Stimulated activated CD4-positive, alpha-beta T cell treated with anti-CD3 and anti-CD28 coated beads, TNF-alpha, amount 100 ng/mL, for 48 hours (primary cell): ENCODE data around the gene DGKQ.

ENCODE experiments used
- DNase-seq, 3 donors: peaks; one replicate each; pipeline ENCODE4 v3.0.0-alpha.2; 2020; ENCODE audit warnings: low read depth in 3 of 3

The DGKQ gene

DNA sequence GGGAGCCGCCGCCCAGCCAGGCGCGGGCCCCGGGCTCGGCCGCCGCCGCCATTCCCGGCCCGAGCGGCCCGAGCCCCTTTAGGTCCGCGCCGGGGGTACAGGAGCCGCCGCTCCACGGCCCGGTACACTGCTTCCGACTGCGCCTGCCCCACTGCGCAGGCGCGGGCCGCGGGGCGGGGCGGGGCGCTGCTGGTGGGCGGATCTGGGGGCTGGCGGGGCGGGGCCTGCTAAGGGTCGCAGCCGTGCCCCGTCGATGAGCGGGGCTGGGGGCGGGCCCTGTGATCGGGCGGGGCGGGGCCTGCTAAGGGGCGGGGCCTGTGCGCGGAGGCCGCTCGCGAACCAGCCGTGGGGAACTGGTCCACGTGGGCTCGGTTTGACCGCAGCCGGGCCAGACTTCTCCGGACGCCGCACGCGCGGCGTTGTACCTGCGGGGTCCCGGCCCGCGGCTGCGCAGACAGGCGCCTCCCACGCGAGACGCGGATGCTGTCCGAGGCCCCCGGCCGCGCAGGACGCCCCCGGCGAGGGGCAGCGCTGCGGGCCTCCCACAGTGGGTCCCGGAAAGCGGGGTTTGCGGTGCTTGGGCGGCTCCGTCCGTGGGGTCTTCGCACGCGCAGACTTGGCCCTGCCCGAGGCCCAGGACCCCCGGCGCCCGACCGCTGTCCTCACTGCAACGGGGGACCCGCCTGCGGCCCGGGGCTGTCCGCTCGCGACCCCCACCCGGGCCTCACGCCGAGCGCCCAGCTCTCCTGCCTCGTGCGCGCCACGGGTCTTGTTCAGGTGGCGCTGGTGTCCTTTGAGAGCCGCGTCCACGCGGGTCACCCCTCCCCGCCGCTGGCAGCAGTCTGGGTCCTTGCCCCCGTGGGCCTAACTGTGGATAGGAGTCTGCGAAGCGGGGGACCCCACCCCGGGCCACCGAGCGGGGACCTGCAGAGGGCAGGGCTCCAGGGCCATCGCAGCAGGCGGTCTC, at the start of gene DGKQ:
DGKQ (minus strand) TSS at position 139 of the 967 bp plus-strand sequence; CDS start at position 52, 87 bp downstream.
- DNase-seq: peak; percentile 64 to 84 (median 79)

GRCh38 chr4:1022739-1023066, 49.3 kb upstream of the DGKQ start:
- no peak for DNase-seq

GRCh38 chr4:1022051-1022738, 48.8 kb upstream of the DGKQ start:
- no peak for DNase-seq

- DNase-seq: no peak
Observed at GRCh38 chr4:1021386-1022050, 48.1 kb upstream of the DGKQ start.

GRCh38 chr4:1019729-1020470, 46.5 kb upstream of the DGKQ start:
- no peak for DNase-seq

DNA sequence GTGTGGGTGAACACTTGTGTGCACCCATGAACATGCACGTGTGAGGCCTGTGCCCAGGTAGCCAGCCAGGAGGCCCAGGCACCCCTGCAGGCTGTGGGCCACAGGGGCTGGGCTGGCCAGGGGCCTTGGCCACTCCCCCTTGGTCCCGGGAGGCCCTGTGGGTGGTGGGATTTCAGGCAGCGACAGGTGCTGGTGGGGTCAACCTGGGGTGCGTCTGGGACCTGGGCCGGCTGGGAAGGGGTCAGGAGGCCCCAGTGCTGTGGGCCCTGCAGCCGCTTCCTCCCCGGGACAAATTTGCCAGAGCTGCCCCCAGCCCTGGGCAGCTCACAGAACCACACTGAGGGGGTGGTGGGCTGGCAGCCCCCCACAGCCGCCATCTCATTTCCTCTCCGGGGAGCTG, 46.0 kb upstream of the DGKQ start:
- no peak for DNase-seq

GRCh38 chr4:1018147-1019020, 45.0 kb upstream of the DGKQ start:
- DNase-seq: no peak

- no peak for DNase-seq
Observed at GRCh38 chr4:1017706-1018105, 44.3 kb upstream of the DGKQ start.

GRCh38 chr4:1017211-1017610, 43.8 kb upstream of the DGKQ start:
- no peak for DNase-seq

GRCh38 chr4:1015746-1016145, 42.4 kb upstream of the DGKQ start:
- DNase-seq: no peak

GRCh38 chr4:1015179-1015578, 41.8 kb upstream of the DGKQ start:
- no peak for DNase-seq

- no peak for DNase-seq
Observed at GRCh38 chr4:1014291-1015167, 41.2 kb upstream of the DGKQ start.

DNA sequence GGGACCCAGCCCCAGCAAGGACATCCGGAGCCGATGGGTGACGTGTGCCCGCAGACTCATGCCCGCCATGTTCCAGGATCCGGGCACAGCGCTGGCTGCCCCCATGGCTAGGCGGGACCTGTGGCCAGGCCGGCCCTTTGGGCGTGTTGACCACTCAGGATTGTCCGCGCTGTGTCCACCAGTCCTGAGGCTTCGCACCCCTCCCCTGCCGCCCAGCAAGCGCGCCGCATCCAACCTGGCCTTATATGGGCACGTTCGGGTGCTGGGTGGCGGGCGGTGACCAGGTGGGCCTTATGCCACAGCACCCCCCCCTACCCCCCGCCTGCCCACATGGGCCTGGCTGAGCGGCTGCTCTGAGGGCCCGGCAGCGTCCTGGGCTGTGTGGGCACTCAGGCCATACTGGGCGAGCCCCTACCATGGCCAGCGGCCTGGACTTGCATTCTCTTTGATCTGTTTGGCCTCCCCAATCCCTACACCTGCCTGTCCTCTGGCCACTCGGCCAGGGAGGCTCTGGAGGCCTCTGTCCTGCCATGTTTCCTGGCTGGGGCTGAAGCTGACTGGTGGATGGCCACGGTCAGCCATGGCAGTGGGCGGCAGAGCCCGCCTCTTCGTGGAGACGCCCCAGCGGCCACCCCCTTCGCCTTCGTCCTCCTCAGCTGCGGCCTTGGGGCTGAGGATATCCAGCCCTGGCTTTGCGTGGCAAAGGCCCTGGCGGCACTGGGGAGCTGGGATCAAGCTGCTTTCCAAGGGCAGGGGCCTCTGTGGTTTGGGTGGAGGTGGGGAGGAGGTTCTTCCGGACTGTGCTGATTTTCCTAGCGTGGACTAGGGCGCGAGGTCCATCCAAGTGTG, 40.1 kb upstream of the DGKQ start:
- DNase-seq: no peak

GRCh38 chr4:1012034-1012739, 38.8 kb upstream of the DGKQ start:
- DNase-seq: peak in 1 of 3 donors; percentile 12

- DNase-seq: no peak
Observed at GRCh38 chr4:1011666-1012033, 38.3 kb upstream of the DGKQ start.

GRCh38 chr4:1011022-1011665, 37.8 kb upstream of the DGKQ start, which contains the start of gene FGFRL1:
FGFRL1 (plus strand) TSS chr4:1011626; CDS start chr4:1012486, 860 bp downstream.
- peak; percentile 80 to 96 (median 84) for DNase-seq

- peak; percentile 50 to 71 (median 57) for DNase-seq
Observed at GRCh38 chr4:1010395-1011021, 37.1 kb upstream of the DGKQ start.
